ENCODE measurements around the gene TSHZ2. TPM values are rescaled to one million over a fixed set of nuclear protein-coding genes. Genes with fewer than 3 reads are reported as not detected.
"Not testable (repeated sequence)": the region's sequence is repeated elsewhere in the genome, so short reads cannot be mapped to it uniquely, and the experiment has no call there.

The TSHZ2 gene
- total RNA-seq, 1 donor from 2014 or later = 1.6 TPM

DNA sequence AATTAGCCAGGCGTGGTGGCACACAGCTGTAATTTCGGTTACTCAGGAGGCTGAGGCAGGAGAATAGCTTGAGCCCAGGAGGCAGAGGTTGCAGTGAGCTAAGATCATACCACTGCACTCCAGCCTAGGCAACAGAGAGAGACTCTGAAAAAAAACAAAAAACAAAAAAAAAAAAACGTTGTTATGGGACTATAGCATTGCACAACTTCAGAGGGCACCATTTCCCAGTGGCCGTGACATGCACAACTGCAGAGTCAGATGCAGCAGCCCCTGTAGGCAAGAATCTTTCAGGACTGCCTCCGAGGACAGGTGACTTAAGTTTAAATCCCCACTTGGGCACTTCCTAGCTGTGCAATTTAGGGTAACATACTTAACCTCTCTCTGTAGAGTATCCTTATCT, 557.5 kb downstream of the TSHZ2 start:
- FAIRE-seq = no peak
- H3K36me3 ChIP-seq (ENCODE audit: control insufficient read depth, insufficient read depth, low read length) = no peaks in the 10 kb centered on the region
- H3K4me3 ChIP-seq (ENCODE audit: low read depth, low read length) = no peak overlapping the region
- H3K27me3 ChIP-seq (ENCODE audit: control insufficient read depth, insufficient read depth, low read length) = no peaks in the 10 kb centered on the region
- DNase-seq (ENCODE audit: low read depth) = no peak
- TF ChIP-seq, protein P1, sequence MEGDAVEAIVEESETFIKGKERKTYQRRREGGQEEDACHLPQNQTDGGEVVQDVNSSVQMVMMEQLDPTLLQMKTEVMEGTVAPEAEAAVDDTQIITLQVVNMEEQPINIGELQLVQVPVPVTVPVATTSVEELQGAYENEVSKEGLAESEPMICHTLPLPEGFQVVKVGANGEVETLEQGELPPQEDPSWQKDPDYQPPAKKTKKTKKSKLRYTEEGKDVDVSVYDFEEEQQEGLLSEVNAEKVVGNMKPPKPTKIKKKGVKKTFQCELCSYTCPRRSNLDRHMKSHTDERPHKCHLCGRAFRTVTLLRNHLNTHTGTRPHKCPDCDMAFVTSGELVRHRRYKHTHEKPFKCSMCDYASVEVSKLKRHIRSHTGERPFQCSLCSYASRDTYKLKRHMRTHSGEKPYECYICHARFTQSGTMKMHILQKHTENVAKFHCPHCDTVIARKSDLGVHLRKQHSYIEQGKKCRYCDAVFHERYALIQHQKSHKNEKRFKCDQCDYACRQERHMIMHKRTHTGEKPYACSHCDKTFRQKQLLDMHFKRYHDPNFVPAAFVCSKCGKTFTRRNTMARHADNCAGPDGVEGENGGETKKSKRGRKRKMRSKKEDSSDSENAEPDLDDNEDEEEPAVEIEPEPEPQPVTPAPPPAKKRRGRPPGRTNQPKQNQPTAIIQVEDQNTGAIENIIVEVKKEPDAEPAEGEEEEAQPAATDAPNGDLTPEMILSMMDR (IDR thresholded peaks at IDR 0.05; ENCODE audit: insufficient read depth, low read length, severe bottlenecking) = no peak

DNA sequence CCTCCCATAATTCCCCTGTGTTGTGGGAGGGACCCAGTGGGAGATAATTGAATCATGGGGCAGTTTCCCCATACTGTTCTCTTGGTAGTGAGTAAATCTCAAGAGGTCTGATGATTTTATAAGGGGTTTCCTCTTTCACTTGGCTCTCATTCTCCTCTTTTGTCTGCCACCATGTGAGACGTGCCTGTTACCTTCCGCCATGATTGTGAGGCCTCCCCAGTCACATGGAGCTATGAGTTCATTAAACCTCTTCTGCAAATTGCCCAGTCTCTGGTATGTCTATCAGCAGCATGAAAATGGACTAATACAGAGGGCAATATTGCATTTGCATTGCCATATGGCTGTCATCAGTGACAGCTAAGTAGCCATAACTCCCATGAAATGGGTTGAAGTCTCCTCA, 558.3 kb downstream of the TSHZ2 start:
- TF ChIP-seq, protein P1 (IDR thresholded peaks at IDR 0.05; ENCODE audit: insufficient read depth, low read length, severe bottlenecking) = no peak
- no peak for FAIRE-seq
- H3K27me3 ChIP-seq (ENCODE audit: control insufficient read depth, insufficient read depth, low read length) = no peaks in the 10 kb centered on the region

DNA sequence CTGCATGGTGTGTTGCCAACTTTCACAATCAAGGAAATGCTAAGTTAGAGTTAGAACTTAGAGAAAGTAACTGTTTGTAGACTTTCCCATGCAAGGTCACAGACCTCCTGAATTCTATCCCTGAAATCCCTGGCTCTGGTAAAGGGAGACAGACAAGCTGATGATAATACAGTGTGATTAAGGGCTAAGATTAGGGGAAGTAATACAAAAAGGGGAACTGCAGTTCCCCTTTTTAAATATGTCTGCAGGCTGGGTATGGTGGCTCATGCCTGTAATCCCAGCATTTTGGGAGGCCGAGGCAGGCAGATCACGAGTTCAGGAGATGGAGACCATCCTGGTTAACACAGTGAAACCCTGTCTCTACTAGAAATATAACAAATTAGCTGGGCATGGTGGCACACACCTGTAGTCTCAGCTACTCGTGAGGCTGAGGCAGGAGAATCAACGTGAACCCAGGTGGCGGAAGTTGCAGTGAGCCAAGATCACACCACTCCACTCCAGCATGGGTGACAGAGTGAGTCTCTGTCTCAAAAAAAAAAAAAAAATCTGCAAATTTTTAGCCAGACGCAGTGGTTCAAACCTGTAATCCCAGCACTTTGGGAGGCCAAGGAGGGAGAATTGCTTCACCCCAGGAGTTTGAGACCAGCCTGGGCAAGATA, 560.6 kb downstream of the TSHZ2 start:
- not testable (repeated sequence) for H3K36me3 ChIP-seq (ENCODE audit: control insufficient read depth, insufficient read depth, low read length); FAIRE-seq; H3K27me3 ChIP-seq (ENCODE audit: control insufficient read depth, insufficient read depth, low read length); DNase-seq (ENCODE audit: low read depth); H3K4me3 ChIP-seq (ENCODE audit: low read depth, low read length)

More for the DNA sequence above, 558.3 kb downstream of the TSHZ2 start:
- DNase-seq (ENCODE audit: low read depth) = no peak
- Histone ChIP-seq H3K36me3 (ENCODE audit: control insufficient read depth, insufficient read depth, low read length) (no peaks in the 10 kb centered on the region), H3K4me3 (ENCODE audit: low read depth, low read length) (no peak overlapping the region)

DNA sequence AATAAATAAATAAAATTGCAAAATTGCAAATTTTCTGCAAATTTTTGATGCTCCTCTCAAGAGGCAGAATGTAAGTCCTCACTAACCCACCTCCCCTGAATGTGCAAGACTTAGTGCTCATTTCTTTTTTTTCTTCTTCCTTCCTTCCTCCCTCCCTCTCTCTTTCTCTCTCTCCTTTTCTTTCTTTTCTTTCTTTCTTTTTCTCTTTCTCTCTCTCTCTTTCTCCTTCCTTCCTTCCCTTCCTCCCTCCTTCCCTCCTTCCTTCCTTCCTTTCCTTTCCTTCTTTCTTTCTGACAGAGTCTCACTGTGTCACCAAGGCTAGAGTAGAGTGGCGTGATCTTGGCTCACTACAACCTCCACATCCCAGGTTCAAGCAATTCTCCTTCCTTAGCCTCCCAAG, 561.3 kb downstream of the TSHZ2 start:
- no peak for FAIRE-seq
- no peak for DNase-seq (ENCODE audit: low read depth)

DNA sequence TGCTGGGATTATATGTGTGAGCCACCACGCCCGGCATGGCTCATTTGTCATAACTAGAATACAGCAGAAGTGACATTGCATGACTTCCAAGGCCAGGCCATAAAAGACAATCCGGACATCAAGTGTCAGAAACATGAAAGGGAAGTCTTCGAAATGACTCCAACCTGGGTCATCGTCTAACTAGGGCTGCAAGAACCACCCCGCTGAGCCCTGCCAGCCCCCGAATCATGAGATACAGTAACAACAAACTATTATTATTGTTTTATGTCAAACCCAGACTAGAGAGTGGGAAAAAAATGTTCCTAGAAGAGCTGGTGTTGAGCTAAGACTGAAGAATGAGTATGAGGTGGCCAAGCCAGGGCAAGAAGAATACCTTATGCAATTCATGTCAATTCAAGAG, 561.9 kb downstream of the TSHZ2 start:
- FAIRE-seq (no peak), DNase-seq (ENCODE audit: low read depth) (no peak)
- TF ChIP-seq, protein P1 (IDR thresholded peaks at IDR 0.05; ENCODE audit: insufficient read depth, low read length, severe bottlenecking) = no peak
- Histone ChIP-seq H3K27me3 (ENCODE audit: control insufficient read depth, insufficient read depth, low read length) (no peaks in the 10 kb centered on the region), H3K4me3 (ENCODE audit: low read depth, low read length) (no peak overlapping the region), H3K36me3 (ENCODE audit: control insufficient read depth, insufficient read depth, low read length) (no peaks in the 10 kb centered on the region)

More for the DNA sequence above, 561.3 kb downstream of the TSHZ2 start:
- Histone ChIP-seq H3K36me3 (ENCODE audit: control insufficient read depth, insufficient read depth, low read length) (no peaks in the 10 kb centered on the region), H3K27me3 (ENCODE audit: control insufficient read depth, insufficient read depth, low read length) (no peaks in the 10 kb centered on the region), H3K4me3 (ENCODE audit: low read depth, low read length) (no peak overlapping the region)
- TF ChIP-seq, protein P1 (IDR thresholded peaks at IDR 0.05; ENCODE audit: insufficient read depth, low read length, severe bottlenecking) = no peak

DNA sequence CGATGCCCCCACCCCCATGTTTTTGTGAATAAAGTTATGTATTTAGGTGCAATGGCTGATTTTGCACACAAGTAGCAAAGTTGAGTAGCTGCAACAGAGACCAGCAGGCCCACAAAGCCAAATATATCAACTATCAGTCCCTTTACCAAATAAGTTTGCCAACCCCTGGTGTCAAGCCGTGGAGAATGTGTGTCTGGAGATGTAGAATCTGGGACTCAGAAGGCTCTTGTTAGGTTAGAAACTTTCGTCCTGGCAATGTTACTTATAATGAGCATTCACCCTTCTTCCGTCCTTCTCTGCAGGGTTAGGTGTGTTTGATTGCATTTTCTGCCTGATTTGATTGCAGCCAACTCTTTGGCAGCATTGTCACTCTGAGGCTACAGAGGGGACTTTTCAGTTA, 563.7 kb downstream of the TSHZ2 start:
- no peaks in the 10 kb centered on the region for H3K36me3 ChIP-seq (ENCODE audit: control insufficient read depth, insufficient read depth, low read length)
- no peaks in the 10 kb centered on the region for H3K27me3 ChIP-seq (ENCODE audit: control insufficient read depth, insufficient read depth, low read length)
- TF ChIP-seq, protein P1 (IDR thresholded peaks at IDR 0.05; ENCODE audit: insufficient read depth, low read length, severe bottlenecking) = no peak
- H3K4me3 ChIP-seq (ENCODE audit: low read depth, low read length) = no peak overlapping the region
- FAIRE-seq = no peak
- no peak for DNase-seq (ENCODE audit: low read depth)

DNA sequence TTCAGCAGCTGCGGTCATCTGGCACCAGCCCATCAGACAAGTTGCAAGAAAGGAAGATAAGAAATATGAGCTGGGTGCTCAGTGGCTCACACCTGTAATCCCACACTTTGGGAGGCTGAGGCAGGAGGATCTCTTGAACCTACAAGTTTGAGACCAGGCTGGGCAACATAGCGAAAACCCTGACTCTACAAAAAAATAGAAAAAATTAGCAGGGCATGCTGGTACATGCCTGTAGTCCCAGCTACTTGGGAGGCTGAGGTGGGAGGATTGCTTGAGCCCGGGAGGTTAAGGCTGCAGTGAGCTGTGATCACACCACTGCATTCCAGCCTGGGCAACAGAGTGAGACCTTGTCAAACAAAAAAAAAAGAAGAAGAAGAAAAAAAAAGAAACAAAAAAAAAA, 564.2 kb downstream of the TSHZ2 start:
- H3K36me3 ChIP-seq (ENCODE audit: control insufficient read depth, insufficient read depth, low read length); H3K27me3 ChIP-seq (ENCODE audit: control insufficient read depth, insufficient read depth, low read length); H3K4me3 ChIP-seq (ENCODE audit: low read depth, low read length); DNase-seq (ENCODE audit: low read depth); FAIRE-seq: not testable (repeated sequence)
